HL-60 (cell line): ENCODE measurements around the gene AXL.

Source experiments
- CTCF ChIP-seq: IDR thresholded peaks from one replicate; pipeline ENCODE4 v1.5.1; 2011; ENCODE audit warnings: low read length, control low read depth, inconsistent platforms; ENCODE audit not compliant: insufficient read depth
- GABPA ChIP-seq: IDR thresholded peaks from 2 replicates; pipeline ENCODE4 v1.6.1; 2012; ENCODE audit warnings: low read depth
- POLR2AphosphoS5 ChIP-seq: IDR thresholded peaks from 2 replicates; pipeline ENCODE4 v1.6.1; 2012; ENCODE audit warnings: low read depth
- REST ChIP-seq: IDR thresholded peaks from 2 replicates; pipeline ENCODE4 v1.6.1; 2012; ENCODE audit warnings: low read depth; ENCODE audit not compliant: insufficient replicate concordance
- SPI1 ChIP-seq: IDR thresholded peaks from 2 replicates; pipeline ENCODE4 v1.6.1; 2012; ENCODE audit warnings: low read depth, mild to moderate bottlenecking, borderline replicate concordance

DNA sequence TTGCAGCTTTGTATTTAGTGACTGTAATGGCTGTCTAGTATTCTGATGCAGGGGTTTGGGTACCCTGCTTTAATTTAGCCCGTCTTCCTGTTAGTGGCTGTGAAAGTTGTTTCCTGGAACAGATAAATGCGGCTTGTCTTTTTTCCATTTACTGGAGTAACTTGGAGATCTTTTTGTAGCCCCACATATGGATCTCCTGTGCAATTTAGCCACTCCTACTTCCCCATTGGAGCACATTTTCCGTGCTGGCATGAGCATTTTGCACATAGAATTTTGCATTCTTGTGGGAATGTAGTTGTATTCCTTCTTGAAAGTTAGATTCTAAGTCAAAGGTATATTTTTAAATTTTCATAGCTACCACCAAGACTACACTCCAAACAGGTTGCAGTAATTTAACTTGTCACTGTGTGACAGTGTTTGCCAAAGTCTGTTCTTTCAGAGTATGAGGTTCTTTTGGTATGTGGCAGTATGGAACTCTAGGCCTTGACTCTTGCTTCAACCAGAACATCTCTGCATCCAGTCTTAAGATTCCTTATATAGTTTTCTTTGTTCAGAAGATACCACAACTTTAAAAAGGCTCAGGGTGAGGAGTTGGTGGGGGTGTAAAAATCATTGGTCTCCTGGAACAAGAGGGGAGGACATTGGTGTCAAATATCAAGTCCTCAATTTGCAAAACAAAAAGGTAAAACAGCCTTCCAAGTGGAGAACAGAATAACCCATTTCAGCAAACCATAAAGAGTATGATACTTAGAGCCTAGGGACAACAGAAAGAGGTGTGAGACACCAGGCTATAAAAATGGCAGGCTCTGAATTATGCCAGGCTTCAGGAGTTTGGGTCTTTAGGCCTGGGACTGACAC is 69.9 kb downstream of the AXL start:
- no peak for TF ChIP-seq CTCF
- TF ChIP-seq GABPA = no peak
- no peak for TF ChIP-seq POLR2AphosphoS5
- no peak for TF ChIP-seq SPI1
- no peak for TF ChIP-seq REST
